HEK293 (cell line): ENCODE measurements around the gene AKAP8.
A peak's percentile ranks its signal among the peaks of the same experiment; 100 is the strongest.

Experiments used
- CTCF ChIA-PET: fragments of 350-600 bp; formaldehyde crosslinking; extraction: SDS; loops from one replicate; lab custom pipeline; 2021; ENCODE audit warnings: antibody characterized with exemption; lab: Yijun Ruan, JAX
- POLR2A ChIA-PET: fragments of 300-600 bp; formaldehyde crosslinking; extraction: SDS; loops from one replicate; lab custom pipeline; 2020; ENCODE audit warnings: antibody characterized with exemption, inconsistent platforms; lab: Yijun Ruan, JAX
- H3K27ac ChIP-seq: fragments of 200-500 bp; sonication (Bioruptor generic); 2 replicates; pipeline ENCODE4 v1.5.1; 2014; ENCODE audit warnings: low read depth, low read length, control low read depth, inconsistent platforms; ENCODE audit errors: extremely low read depth
- H3K36me3 ChIP-seq, 2 experiments: fragments of 200-500 bp in 1 of 2; sonication (Bioruptor generic) in 1 of 2; 1 replicate in 1 of 2; 2 replicates in 1 of 2; pipeline ENCODE4 v1.5.1; 2014 to 2017; ENCODE audit warnings: inconsistent platforms in 2 of 2, low read length in 2 of 2; ENCODE audit not compliant: control insufficient read depth in 2 of 2, insufficient read depth in 1 of 2
- H3K4me1 ChIP-seq: fragments of 200-500 bp; sonication (Bioruptor generic); 2 replicates; pipeline ENCODE4 v1.5.1; 2014; ENCODE audit warnings: mild to moderate bottlenecking, low read length, inconsistent platforms; ENCODE audit not compliant: control insufficient read depth, insufficient read depth
- H3K4me3 ChIP-seq: 2 replicates; pipeline ENCODE4 v1.5.1; 2011; ENCODE audit warnings: low read depth, mild to moderate bottlenecking, control low read depth, low read length, moderate library complexity
- H3K9me3 ChIP-seq: fragments of 200-500 bp; sonication (Bioruptor generic); 2 replicates; pipeline ENCODE4 v1.5.1; 2014; ENCODE audit warnings: low read depth, low read length, inconsistent platforms; ENCODE audit not compliant: control insufficient read depth, insufficient read depth
- ELK4 ChIP-seq: IDR thresholded peaks from 2 replicates; pipeline ENCODE4 v1.6.1; 2011; ENCODE audit warnings: mild to moderate bottlenecking, low read depth, low read length, borderline replicate concordance
- GFI1B ChIP-seq: fragments of 450-650 bp; formaldehyde crosslinking; IDR thresholded peaks from 2 replicates; pipeline ENCODE4 v1.5.1; 2016; ENCODE audit warnings: missing biosample characterization, missing genetic modification characterization
- GLIS1 ChIP-seq: fragments of 450-650 bp; formaldehyde crosslinking; IDR thresholded peaks from 2 replicates; pipeline ENCODE4 v1.5.1; 2016; ENCODE audit warnings: missing biosample characterization, missing genetic modification characterization
- IKZF3 ChIP-seq: fragments of 450-650 bp; IDR thresholded peaks from 2 replicates; pipeline ENCODE4 v1.5.0; 2018; ENCODE audit warnings: missing biosample characterization, mild to moderate bottlenecking, missing genetic modification characterization, moderate library complexity
- KLF7 ChIP-seq: fragments of 450-650 bp; formaldehyde crosslinking; IDR thresholded peaks from 2 replicates; pipeline ENCODE4 v1.5.1; 2016; ENCODE audit warnings: missing biosample characterization, missing genetic modification characterization, borderline replicate concordance
- MZF1 ChIP-seq: fragments of 450-650 bp; formaldehyde crosslinking; IDR thresholded peaks from 2 replicates; pipeline ENCODE4 v1.5.1; 2017; ENCODE audit warnings: missing biosample characterization, missing genetic modification characterization, borderline replicate concordance
- PRDM1 ChIP-seq: fragments of 450-650 bp; formaldehyde crosslinking; IDR thresholded peaks from 2 replicates; pipeline ENCODE4; 2016; ENCODE audit warnings: missing biosample characterization, missing genetic modification characterization
- SETDB1 ChIP-seq: IDR thresholded peaks from one replicate; pipeline ENCODE4 v1.6.1; 2017; ENCODE audit warnings: mild to moderate bottlenecking, low read length, moderate library complexity, mixed read lengths; ENCODE audit not compliant: insufficient read length
- ZBTB21 ChIP-seq: fragments of 450-650 bp; formaldehyde crosslinking; IDR thresholded peaks from 2 replicates; pipeline ENCODE4 v1.5.1; 2017; ENCODE audit warnings: missing biosample characterization, missing genetic modification characterization
- ZFP3 ChIP-seq: fragments of 450-650 bp; formaldehyde crosslinking; IDR thresholded peaks from 2 replicates; pipeline ENCODE4 v1.5.1; 2016; ENCODE audit warnings: low read depth, missing biosample characterization, missing genetic modification characterization
- ZIC2 ChIP-seq: fragments of 450-650 bp; formaldehyde crosslinking; IDR thresholded peaks from 2 replicates; pipeline ENCODE4 v1.5.1; 2016; ENCODE audit warnings: missing biosample characterization, missing genetic modification characterization
- ZNF10 ChIP-seq: fragments of 450-650 bp; formaldehyde crosslinking; IDR thresholded peaks from 2 replicates; pipeline ENCODE4 v1.5.1; 2017; ENCODE audit warnings: missing biosample characterization, missing genetic modification characterization
- ZNF280D ChIP-seq: fragments of 450-650 bp; formaldehyde crosslinking; IDR thresholded peaks from 2 replicates; pipeline ENCODE4 v1.5.1; 2016; ENCODE audit warnings: missing biosample characterization, missing genetic modification characterization
- ZNF366 ChIP-seq: fragments of 450-650 bp; formaldehyde crosslinking; conservative IDR thresholded peaks from 2 replicates; pipeline ENCODE4 v1.5.1; 2016; ENCODE audit warnings: missing biosample characterization, missing genetic modification characterization
- ZNF449 ChIP-seq: fragments of 450-650 bp; formaldehyde crosslinking; IDR thresholded peaks from 2 replicates; pipeline ENCODE4 v1.5.1; 2017; ENCODE audit warnings: missing biosample characterization, mild to moderate bottlenecking, missing genetic modification characterization, moderate library complexity
- ZNF555 ChIP-seq: fragments of 450-650 bp; formaldehyde crosslinking; conservative IDR thresholded peaks from 2 replicates; pipeline ENCODE4 v1.5.1; 2017; ENCODE audit warnings: missing biosample characterization, mild to moderate bottlenecking, missing genetic modification characterization, inconsistent platforms
- ZNF571 ChIP-seq: fragments of 450-650 bp; formaldehyde crosslinking; IDR thresholded peaks from 2 replicates; pipeline ENCODE4 v1.5.0; 2017; ENCODE audit warnings: missing biosample characterization, missing genetic modification characterization
- ZNF639 ChIP-seq: fragments of 450-650 bp; formaldehyde crosslinking; IDR thresholded peaks from 2 replicates; pipeline ENCODE4 v1.5.1; 2016; ENCODE audit warnings: missing biosample characterization, missing genetic modification characterization
- ZNF664 ChIP-seq: fragments of 450-650 bp; formaldehyde crosslinking; IDR thresholded peaks from 2 replicates; pipeline ENCODE4 v1.5.1; 2016; ENCODE audit warnings: missing biosample characterization, missing genetic modification characterization
- ZXDB ChIP-seq: fragments of 450-650 bp; formaldehyde crosslinking; IDR thresholded peaks from 2 replicates; pipeline ENCODE4 v1.5.1; 2016; ENCODE audit warnings: missing biosample characterization, missing genetic modification characterization
- TF ChIP-seq, protein P1 (sequence below): fragments of 450-650 bp; formaldehyde crosslinking; conservative IDR thresholded peaks from 2 replicates; pipeline ENCODE4 v1.5.1; 2016; ENCODE audit warnings: low read depth, missing biosample characterization, missing genetic modification characterization

Gene AKAP8

DNA sequence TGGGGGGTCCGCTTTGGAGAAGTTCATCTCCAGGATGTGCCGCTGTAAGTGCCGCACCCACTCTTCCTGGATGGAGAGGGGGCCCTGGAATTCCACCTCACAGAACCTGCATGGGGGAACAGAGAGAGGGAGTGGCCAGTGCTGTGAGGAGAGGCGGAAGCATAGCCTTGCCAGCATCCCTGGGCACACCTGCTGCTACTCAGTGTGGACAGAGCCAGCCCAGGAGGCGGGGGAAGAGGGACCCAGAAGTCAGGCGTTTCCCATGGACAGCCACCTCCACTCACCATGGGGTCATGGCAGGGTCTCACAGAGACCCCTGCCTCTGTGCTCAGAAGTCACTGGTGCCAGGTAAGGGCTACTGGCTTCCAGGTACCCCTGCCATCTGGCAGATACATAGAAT, 43.5 kb upstream of the AKAP8 start (continued):
- TF ChIP-seq ZNF280D: no peak
- no peak for TF ChIP-seq ZNF10
- TF ChIP-seq, protein P1, sequence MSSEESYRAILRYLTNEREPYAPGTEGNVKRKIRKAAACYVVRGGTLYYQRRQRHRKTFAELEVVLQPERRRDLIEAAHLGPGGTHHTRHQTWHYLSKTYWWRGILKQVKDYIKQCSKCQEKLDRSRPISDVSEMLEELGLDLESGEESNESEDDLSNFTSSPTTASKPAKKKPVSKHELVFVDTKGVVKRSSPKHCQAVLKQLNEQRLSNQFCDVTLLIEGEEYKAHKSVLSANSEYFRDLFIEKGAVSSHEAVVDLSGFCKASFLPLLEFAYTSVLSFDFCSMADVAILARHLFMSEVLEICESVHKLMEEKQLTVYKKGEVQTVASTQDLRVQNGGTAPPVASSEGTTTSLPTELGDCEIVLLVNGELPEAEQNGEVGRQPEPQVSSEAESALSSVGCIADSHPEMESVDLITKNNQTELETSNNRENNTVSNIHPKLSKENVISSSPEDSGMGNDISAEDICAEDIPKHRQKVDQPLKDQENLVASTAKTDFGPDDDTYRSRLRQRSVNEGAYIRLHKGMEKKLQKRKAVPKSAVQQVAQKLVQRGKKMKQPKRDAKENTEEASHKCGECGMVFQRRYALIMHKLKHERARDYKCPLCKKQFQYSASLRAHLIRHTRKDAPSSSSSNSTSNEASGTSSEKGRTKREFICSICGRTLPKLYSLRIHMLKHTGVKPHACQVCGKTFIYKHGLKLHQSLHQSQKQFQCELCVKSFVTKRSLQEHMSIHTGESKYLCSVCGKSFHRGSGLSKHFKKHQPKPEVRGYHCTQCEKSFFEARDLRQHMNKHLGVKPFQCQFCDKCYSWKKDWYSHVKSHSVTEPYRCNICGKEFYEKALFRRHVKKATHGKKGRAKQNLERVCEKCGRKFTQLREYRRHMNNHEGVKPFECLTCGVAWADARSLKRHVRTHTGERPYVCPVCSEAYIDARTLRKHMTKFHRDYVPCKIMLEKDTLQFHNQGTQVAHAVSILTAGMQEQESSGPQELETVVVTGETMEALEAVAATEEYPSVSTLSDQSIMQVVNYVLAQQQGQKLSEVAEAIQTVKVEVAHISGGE (tag by site-specific recombination): no peak
- no peak for TF ChIP-seq ZXDB
- TF ChIP-seq ZNF555: no peak
- no peak for TF ChIP-seq ELK4
- no peak for TF ChIP-seq ZBTB21 (tag by site-specific recombination)
- no peak for TF ChIP-seq ZNF366 (tag by site-specific recombination)
- TF ChIP-seq MZF1: no peak
- no peak for TF ChIP-seq ZNF571 (tag by site-specific recombination)
- no peak for TF ChIP-seq GFI1B (tag by site-specific recombination)
- TF ChIP-seq ZFP3 (tag by site-specific recombination): no peak
- TF ChIP-seq ZNF639 (tag by site-specific recombination): no peak
- no peak for TF ChIP-seq ZNF449
- TF ChIP-seq, all 188 proteins: peak for 0

GRCh38 chr19:15422296-15423075, 42.9 kb upstream of the AKAP8 start:
- H3K9me3 ChIP-seq: no peaks in the 10 kb centered on the region
- TF ChIP-seq IKZF3 (no peak), KLF7 (tag by site-specific recombination) (no peak), PRDM1 (peak; percentile 7; the same call in 1 of the 2 replicates), SETDB1 (no peak), GLIS1 (peak; percentile 85), ZNF664 (tag by site-specific recombination) (no peak), ZIC2 (tag by site-specific recombination) (peak; percentile 30; the same call in 1 of the 2 replicates)
- no peak overlapping the region for H3K27ac ChIP-seq
- POLR2A ChIA-PET: no interaction called here
- peaks cover 11 to 56% of the 10 kb centered on the region in 2 experiments for H3K36me3 ChIP-seq
- CTCF ChIA-PET: no interaction called here
- no peak overlapping the region for H3K4me3 ChIP-seq
- H3K4me1 ChIP-seq: peaks cover 4% of the 10 kb centered on the region
